IMR-90 (cell line): ENCODE data around the gene NKX2-3. TPM values are rescaled to one million over a fixed set of nuclear protein-coding genes. Genes with fewer than 3 reads are reported as not detected.

Experiments
- ATAC-seq: fragments of 200-7000 bp; cut with Tn5 transposase; 2 replicates; pipeline ENCODE4 v1.9.1; 2020; ENCODE audit warnings: low read depth, mild to moderate bottlenecking, moderate library complexity
- BruUV-seq: library from RNA; stranded (reverse); fragments of 400-500 nt; replicated peaks from 2 replicates; lab custom pipeline; 2021; lab: Mats Ljungman, UMichigan
- CTCF ChIA-PET: fragments of 300-600 bp; formaldehyde crosslinking; extraction: SDS; loops from one replicate; lab custom pipeline; 2021; ENCODE audit warnings: antibody characterized with exemption; lab: Yijun Ruan, JAX
- POLR2A ChIA-PET: fragments of 300-600 bp; sonication (Branson Sonifier 250); formaldehyde crosslinking; loops from one replicate; lab custom pipeline; 2022; ENCODE audit warnings: antibody characterized with exemption; ENCODE audit not compliant: unreplicated experiment; lab: Charles Lee
- DNase-seq: peaks from one replicate; pipeline ENCODE4 v3.0.0; 2013
- H2AFZ ChIP-seq: replicated peaks from 2 replicates; pipeline ENCODE3; 2013; ENCODE audit warnings: low read length, mild to moderate bottlenecking; ENCODE audit not compliant: poor library complexity
- H2AK5ac ChIP-seq: 2 replicates; pipeline ENCODE4 v1.6.1; 2013; ENCODE audit warnings: low read depth, low read length, inconsistent platforms
- H2AK9ac ChIP-seq: replicated peaks from 2 replicates; pipeline ENCODE3; 2013; ENCODE audit warnings: mild to moderate bottlenecking, low read depth, low read length, moderate library complexity; ENCODE audit not compliant: poor library complexity
- H2BK120ac ChIP-seq: 2 replicates; pipeline ENCODE4 v1.6.1; 2013; ENCODE audit warnings: low read depth, low read length, inconsistent platforms
- H2BK15ac ChIP-seq: 3 replicates; pipeline ENCODE4 v1.6.1; 2013; ENCODE audit warnings: low read depth, low read length, inconsistent platforms
- H2BK20ac ChIP-seq: 2 replicates; pipeline ENCODE4 v1.6.1; 2013; ENCODE audit warnings: low read depth, mild to moderate bottlenecking, inconsistent platforms, low read length, moderate library complexity
- H2BK5ac ChIP-seq: 2 replicates; pipeline ENCODE4 v1.6.1; 2013; ENCODE audit warnings: mild to moderate bottlenecking, low read depth, low read length, inconsistent platforms; ENCODE audit not compliant: poor library complexity, severe bottlenecking
- H3K14ac ChIP-seq: replicated peaks from 2 replicates; pipeline ENCODE4 v1.6.1; 2013; ENCODE audit warnings: low read depth, low read length, inconsistent platforms
- H3K18ac ChIP-seq: 2 replicates; pipeline ENCODE4 v1.6.1; 2013; ENCODE audit warnings: low read depth, low read length, control low read depth
- H3K23ac ChIP-seq: 2 replicates; pipeline ENCODE4 v1.6.1; 2013; ENCODE audit warnings: low read depth, low read length, inconsistent platforms
- H3K27ac ChIP-seq: 2 replicates; pipeline ENCODE4 v1.5.1; 2013; ENCODE audit warnings: mild to moderate bottlenecking, control low read depth, low read length; ENCODE audit not compliant: insufficient read depth
- H3K27me3 ChIP-seq: 2 replicates; pipeline ENCODE4 v1.6.1; 2013; ENCODE audit warnings: low read length; ENCODE audit not compliant: control insufficient read depth, insufficient read depth
- H3K36me3 ChIP-seq: 2 replicates; pipeline ENCODE4 v1.6.1; 2013; ENCODE audit warnings: low read length, mixed read lengths; ENCODE audit not compliant: control insufficient read depth, insufficient read depth
- H3K4ac ChIP-seq: 2 replicates; pipeline ENCODE4 v1.6.1; 2013; ENCODE audit warnings: low read depth, low read length, inconsistent platforms
- H3K4me1 ChIP-seq: 2 replicates; pipeline ENCODE4 v1.6.1; 2013; ENCODE audit warnings: low read length, mixed read lengths; ENCODE audit not compliant: control insufficient read depth, insufficient read depth
- H3K4me2 ChIP-seq: 2 replicates; pipeline ENCODE4 v1.6.1; 2013; ENCODE audit warnings: low read depth, mild to moderate bottlenecking, control low read depth, low read length, moderate library complexity
- H3K4me3 ChIP-seq: 2 replicates; pipeline ENCODE4 v1.5.1; 2013; ENCODE audit warnings: low read depth, mild to moderate bottlenecking, control low read depth, low read length, moderate library complexity; ENCODE audit not compliant: insufficient read depth
- H3K56ac ChIP-seq: 2 replicates; pipeline ENCODE4 v1.6.1; 2013; ENCODE audit warnings: low read length, inconsistent platforms; ENCODE audit not compliant: insufficient read depth; ENCODE audit errors: extremely low read depth
- H3K79me1 ChIP-seq, 2 experiments: 2 replicates each; pipeline ENCODE4 v1.6.1; 2013; ENCODE audit warnings: low read length in 2 of 2, inconsistent platforms in 1 of 2, low read depth in 1 of 2
- H3K9ac ChIP-seq: 2 replicates; pipeline ENCODE4 v1.6.1; 2013; ENCODE audit warnings: low read depth, low read length, control low read depth
- H3K9me1 ChIP-seq: 2 replicates; pipeline ENCODE4 v1.6.1; 2013; ENCODE audit warnings: low read length, inconsistent platforms; ENCODE audit not compliant: insufficient read depth
- H3K9me3 ChIP-seq: 2 replicates; pipeline ENCODE4 v1.6.1; 2013; ENCODE audit warnings: low read length; ENCODE audit not compliant: control insufficient read depth, insufficient read depth
- H4K20me1 ChIP-seq: 2 replicates; pipeline ENCODE4 v1.6.1; 2013; ENCODE audit warnings: low read length, inconsistent platforms; ENCODE audit not compliant: insufficient read depth
- H4K5ac ChIP-seq: 2 replicates; pipeline ENCODE4 v1.6.1; 2013; ENCODE audit warnings: mild to moderate bottlenecking, low read depth, low read length, control low read depth
- H4K8ac ChIP-seq, 2 experiments: 2 replicates each; pipeline ENCODE4 v1.6.1; 2013; ENCODE audit warnings: low read depth in 2 of 2, low read length in 2 of 2, control low read depth in 1 of 2, inconsistent platforms in 1 of 2
- H4K91ac ChIP-seq: 2 replicates; pipeline ENCODE4 v1.6.1; 2013; ENCODE audit warnings: low read depth, low read length, inconsistent platforms; ENCODE audit not compliant: insufficient read depth
- BHLHE40 ChIP-seq: fragments of 150-350 bp; IDR thresholded peaks from 2 replicates; pipeline ENCODE4 v1.6.1; 2016; ENCODE audit warnings: mild to moderate bottlenecking, low read depth, low read length
- POLR2A ChIP-seq: IDR thresholded peaks from 2 replicates; pipeline ENCODE4 v1.6.1; 2012; ENCODE audit warnings: mild to moderate bottlenecking, low read depth, low read length
- RFX5 ChIP-seq: IDR thresholded peaks from 2 replicates; pipeline ENCODE4 v1.8.0; 2012; ENCODE audit warnings: low read depth, mild to moderate bottlenecking, low read length, moderate library complexity
- SMC3 ChIP-seq: fragments of 150-350 bp; IDR thresholded peaks from 2 replicates; pipeline ENCODE4 v1.6.1; 2016; ENCODE audit warnings: low read depth, mild to moderate bottlenecking, antibody characterized with exemption, low read length, moderate library complexity
- WGBS, 2 experiments: methylation state at CpG; one replicate each; pipeline versions ENCODE4 v1.1.5 to v1.1.7; 2013; ENCODE audit warnings: missing lambda C conversion rate in 2 of 2; ENCODE audit not compliant: insufficient read length in 1 of 2; ENCODE audit errors: extremely low coverage in 2 of 2; 5-methylcytosine and 5-hydroxymethylcytosine counted together
- dilution Hi-C: fragments of 300-500 bp; cut with HindIII; formaldehyde crosslinking; loops from one replicate; pipeline ENCODE4 v1.14.3; 2018; ENCODE audit warnings: low sequenced_read_pairs; ENCODE audit not compliant: unreplicated experiment
- in situ Hi-C: fragments of 300-500 bp; cut with MboI; formaldehyde crosslinking; loops from 3 replicates; pipeline ENCODE4 v1.14.3; 2019; ENCODE audit warnings: low sequenced_read_pairs, inconsistent platforms, mixed read lengths
- intact Hi-C: fragments of 100-400 bp; cut with micrococcal nuclease; formaldehyde crosslinking; loops from 2 replicates; pipeline ENCODE4 v1.10.0; 2022
- polyA plus RNA-seq, 3 experiments: library from polyadenylated mRNA; depleted of rRNA; stranded (reverse); fragments of >200 nt; gene quantifications; 2 replicates each; pipeline ENCODE4 v1.2.3, GENCODE V29; 2012; ENCODE audit warnings: low replicate concordance in 1 of 3
- total RNA-seq: library from RNA; depleted of rRNA; stranded (reverse); fragments of >200 nt; gene quantifications from 2 replicates; pipeline ENCODE4 v1.2.3, GENCODE V29; 2012

Gene NKX2-3
- total and polyA plus RNA-seq, 2 of the 4 experiments (the other 2 are of a cell fraction) = not detected

GRCh38 chr10:99536338-99537085 is 3.8 kb downstream of the NKX2-3 start:
- in situ Hi-C loops (no loop called here), dilution Hi-C loops (no loop called here), intact Hi-C loops (no loop called here)
- H3K4me2 ChIP-seq = no peak overlapping the region; the same call in 1 of the 2 replicates
- H3K9me1 ChIP-seq = no peaks in the 10 kb centered on the region
- H3K27ac ChIP-seq = no peak overlapping the region
- ATAC-seq (no peak), DNase-seq (no peak)
- ChIA-PET POLR2A (no interaction called here), CTCF (no interaction called here)
- no peak overlapping the region for H2BK20ac ChIP-seq
- peaks cover 24% of the 10 kb centered on the region for H3K9me3 ChIP-seq
- H3K18ac ChIP-seq = no peak overlapping the region
- H3K36me3 ChIP-seq = no peaks in the 10 kb centered on the region
- TF ChIP-seq SMC3 (no peak), RFX5 (no peak), BHLHE40 (no peak), POLR2A (no peak)
- no TSS peak for BruUV-seq
- 13% methylated on average over 6 of the region's 40 CpGs; no CpG with 5 or more reads in 1 of the 2 experiments for WGBS, 2 experiments
- H4K20me1 ChIP-seq = no peaks in the 10 kb centered on the region; the same call in 1 of the 2 replicates
- no peak overlapping the region for H2AK9ac ChIP-seq
- H2BK5ac ChIP-seq = no peak overlapping the region
- H3K27me3 ChIP-seq = peaks cover 95% of the 10 kb centered on the region
- H3K14ac ChIP-seq = no peak overlapping the region
- no peak overlapping the region for H2BK120ac ChIP-seq
- H2AFZ ChIP-seq = peak overlapping the region; percentile 39
- H3K23ac ChIP-seq = no peak overlapping the region
- peaks cover 4% of the 10 kb centered on the region; the same call in 1 of the 2 replicates for H3K4me1 ChIP-seq
- no peaks in the 10 kb centered on the region for H3K79me1 ChIP-seq
- H2BK15ac ChIP-seq = no peak overlapping the region
- no peak overlapping the region for H4K5ac ChIP-seq
- H4K91ac ChIP-seq = no peak overlapping the region
- no peak overlapping the region; the same call in 1 of the 2 replicates for H3K4me3 ChIP-seq
- H3K9ac ChIP-seq = no peak overlapping the region
- H3K4ac ChIP-seq = no peak overlapping the region
- H4K8ac ChIP-seq = no peak overlapping the region
- H3K56ac ChIP-seq = no peak overlapping the region
- no peak overlapping the region for H2AK5ac ChIP-seq
